PC-3 (cell line): Measurements from ENCODE around the gene RABIF. TPM values are rescaled to one million over a fixed set of nuclear protein-coding genes. Genes with fewer than 3 reads are reported as not detected.

Source experiments
- ATAC-seq: fragments of 200-7000 bp; cut with Tn5 transposase; 2 replicates; pipeline ENCODE4 v1.9.1; 2020; ENCODE audit warnings: mild to moderate bottlenecking, moderate library complexity
- BruUV-seq: library from RNA; stranded (reverse); fragments of 400-500 nt; replicated peaks from 2 replicates; lab custom pipeline; 2021; lab: Mats Ljungman, UMichigan
- CTCF ChIA-PET: fragments of 300-600 bp; sonication (Branson Sonifier 250); formaldehyde crosslinking; loops from one replicate; lab custom pipeline; 2022; ENCODE audit warnings: antibody characterized with exemption; lab: Charles Lee
- POLR2A ChIA-PET: fragments of 300-600 bp; sonication (Branson Sonifier 250); formaldehyde crosslinking; loops from one replicate; lab custom pipeline; 2022; ENCODE audit warnings: antibody characterized with exemption; ENCODE audit not compliant: unreplicated experiment; lab: Charles Lee
- DNase-seq: peaks from one replicate; pipeline ENCODE4 v3.0.0-alpha.2; 2015
- H2AFZ ChIP-seq: fragments of 300-600 bp; sonication (generic); 2 replicates; pipeline ENCODE4 v1.6.0; 2016; ENCODE audit warnings: antibody characterized with exemption, low read length
- H3F3A ChIP-seq: fragments of 300-600 bp; sonication (generic); one replicate; pipeline ENCODE4 v1.6.0; 2017; ENCODE audit warnings: antibody characterized with exemption, low read length, control low read depth, mild to moderate bottlenecking; ENCODE audit not compliant: unreplicated experiment
- H3K27ac ChIP-seq: fragments of 300-600 bp; sonication (generic); 2 replicates; pipeline ENCODE4 v1.5.1; 2016; ENCODE audit warnings: mild to moderate bottlenecking, low read length
- H3K27me3 ChIP-seq: fragments of 300-600 bp; sonication (generic); 2 replicates; pipeline ENCODE4 v1.6.1; 2016; ENCODE audit warnings: low read length, mixed read lengths
- H3K36me3 ChIP-seq: fragments of 300-600 bp; sonication (generic); 2 replicates; pipeline ENCODE4 v1.6.1; 2016; ENCODE audit warnings: low read depth, mixed run types, low read length, mixed read lengths
- H3K4me1 ChIP-seq: fragments of 300-600 bp; sonication (generic); 2 replicates; pipeline ENCODE4 v1.5.1; 2016; ENCODE audit warnings: low read length; ENCODE audit not compliant: insufficient read depth
- H3K4me2 ChIP-seq: fragments of 300-600 bp; sonication (generic); 2 replicates; pipeline ENCODE4 v1.6.0; 2016; ENCODE audit warnings: low read length
- H3K4me3 ChIP-seq: fragments of 300-600 bp; sonication (generic); 2 replicates; pipeline ENCODE4 v1.5.1; 2016; ENCODE audit warnings: mild to moderate bottlenecking, low read length, mixed read lengths
- H3K79me2 ChIP-seq: fragments of 300-600 bp; sonication (generic); 2 replicates; pipeline ENCODE4 v1.6.1; 2017; ENCODE audit warnings: low read length, mixed read lengths
- H3K9ac ChIP-seq: fragments of 300-600 bp; sonication (generic); 2 replicates; pipeline ENCODE4 v1.6.0; 2016; ENCODE audit warnings: mild to moderate bottlenecking, low read length
- H3K9me2 ChIP-seq: fragments of 300-600 bp; sonication (generic); replicated peaks from 2 replicates; pipeline ENCODE4 v1.6.1; 2016; ENCODE audit warnings: mixed run types, low read length, mixed read lengths
- H3K9me3 ChIP-seq: fragments of 300-600 bp; sonication (generic); 2 replicates; pipeline ENCODE4 v1.6.1; 2016; ENCODE audit warnings: low read length, mixed read lengths
- H4K20me1 ChIP-seq: fragments of 300-600 bp; sonication (generic); 2 replicates; pipeline ENCODE4 v1.6.1; 2016; ENCODE audit warnings: low read length, mixed read lengths
- EZH2 ChIP-seq: fragments of 300-600 bp; sonication (generic); IDR thresholded peaks from one replicate; pipeline ENCODE4 v1.6.1; 2017; ENCODE audit warnings: antibody characterized with exemption, mild to moderate bottlenecking, low read length; ENCODE audit not compliant: unreplicated experiment
- EZH2phosphoT487 ChIP-seq: fragments of 300-600 bp; sonication (generic); IDR thresholded peaks from 2 replicates; pipeline ENCODE4 v1.6.1; 2018; ENCODE audit warnings: mild to moderate bottlenecking, antibody characterized with exemption, low read length, borderline replicate concordance
- intact Hi-C: fragments of 100-400 bp; cut with micrococcal nuclease; formaldehyde crosslinking; loops from 2 replicates; pipeline ENCODE4 v1.9.0; 2023
- total RNA-seq: library from RNA; depleted of rRNA; stranded (reverse); fragments of >200 nt; gene quantifications from 2 replicates; pipeline ENCODE4 v1.2.3, GENCODE V29; 2014
- TF ChIP-seq, protein P1 (sequence below): fragments of 300-600 bp; sonication (generic); conservative IDR thresholded peaks from 2 replicates; pipeline ENCODE4 v1.5.1; 2017; ENCODE audit warnings: antibody characterized with exemption, low read depth, mild to moderate bottlenecking, low read length

RABIF gene
- total RNA-seq, 1 experiment from 2014 or later, result 15.5 TPM

DNA sequence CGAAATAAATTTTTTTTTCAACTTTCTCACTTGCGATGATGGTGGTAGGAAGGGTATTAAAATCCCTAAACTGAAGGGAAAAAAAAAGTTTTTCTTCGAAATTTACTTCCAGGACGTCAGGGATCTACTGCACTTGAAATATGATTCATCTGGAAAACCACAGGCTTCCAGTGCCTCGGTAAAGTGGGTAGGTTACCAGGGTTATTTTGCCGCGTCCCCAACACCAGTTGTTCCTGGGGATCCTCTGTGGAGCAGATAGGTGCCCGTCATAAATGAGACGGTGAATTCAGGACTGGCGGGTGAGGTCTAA is 773 bp downstream of the RABIF start:
- CTCF ChIA-PET, result no interaction called here
- BruUV-seq, result no TSS peak

DNA sequence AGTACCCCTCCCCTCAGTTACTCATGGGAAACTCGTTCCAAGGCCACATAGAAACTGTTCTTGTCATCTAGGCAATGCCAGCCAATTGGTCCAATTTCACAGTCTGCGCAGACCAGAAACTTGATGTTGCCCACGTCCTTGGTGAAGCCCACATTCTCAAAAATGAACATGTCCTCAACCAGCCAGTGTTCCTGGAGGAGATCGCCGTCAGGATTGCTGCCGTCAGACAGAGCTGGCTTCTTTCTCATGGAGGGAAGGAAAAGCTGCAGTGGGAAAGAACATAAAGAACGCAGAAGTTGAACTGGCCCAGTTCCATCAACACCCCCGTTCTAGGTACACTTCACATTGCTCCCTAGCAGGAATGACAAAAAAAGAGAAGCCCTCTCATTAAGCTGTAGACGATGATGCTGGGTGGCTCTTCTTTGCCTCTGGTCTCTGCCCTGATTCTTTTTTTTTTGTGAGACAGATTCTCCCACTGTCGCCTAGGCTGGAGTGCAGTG is 7.9 kb downstream of the RABIF start:
- no peak for TF ChIP-seq EZH2
- no peak for TF ChIP-seq EZH2phosphoT487
- TF ChIP-seq, protein P1, sequence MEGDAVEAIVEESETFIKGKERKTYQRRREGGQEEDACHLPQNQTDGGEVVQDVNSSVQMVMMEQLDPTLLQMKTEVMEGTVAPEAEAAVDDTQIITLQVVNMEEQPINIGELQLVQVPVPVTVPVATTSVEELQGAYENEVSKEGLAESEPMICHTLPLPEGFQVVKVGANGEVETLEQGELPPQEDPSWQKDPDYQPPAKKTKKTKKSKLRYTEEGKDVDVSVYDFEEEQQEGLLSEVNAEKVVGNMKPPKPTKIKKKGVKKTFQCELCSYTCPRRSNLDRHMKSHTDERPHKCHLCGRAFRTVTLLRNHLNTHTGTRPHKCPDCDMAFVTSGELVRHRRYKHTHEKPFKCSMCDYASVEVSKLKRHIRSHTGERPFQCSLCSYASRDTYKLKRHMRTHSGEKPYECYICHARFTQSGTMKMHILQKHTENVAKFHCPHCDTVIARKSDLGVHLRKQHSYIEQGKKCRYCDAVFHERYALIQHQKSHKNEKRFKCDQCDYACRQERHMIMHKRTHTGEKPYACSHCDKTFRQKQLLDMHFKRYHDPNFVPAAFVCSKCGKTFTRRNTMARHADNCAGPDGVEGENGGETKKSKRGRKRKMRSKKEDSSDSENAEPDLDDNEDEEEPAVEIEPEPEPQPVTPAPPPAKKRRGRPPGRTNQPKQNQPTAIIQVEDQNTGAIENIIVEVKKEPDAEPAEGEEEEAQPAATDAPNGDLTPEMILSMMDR, result no peak
- H3K4me3 ChIP-seq, result no peak overlapping the region
- H3K79me2 ChIP-seq, result peaks cover 33% of the 10 kb centered on the region
- ChIA-PET CTCF (no interaction called here), POLR2A (interaction anchor here (0.6 kb wide), 1 partner anchor 80 kb away, joined by 3 read pairs; no protein-coding TSS in a partner anchor)
- no peak overlapping the region for H3K4me2 ChIP-seq
- DNase-seq (no peak), ATAC-seq (no peak)
- no peaks in the 10 kb centered on the region for H3K27me3 ChIP-seq
- no peaks in the 10 kb centered on the region for H3K4me1 ChIP-seq
- no TSS peak for BruUV-seq
- H3F3A ChIP-seq, result no peaks in the 10 kb centered on the region
- peaks cover 18% of the 10 kb centered on the region for H3K36me3 ChIP-seq
- no peak overlapping the region for H3K27ac ChIP-seq
- no peak overlapping the region for H3K9ac ChIP-seq
- no peak overlapping the region for H2AFZ ChIP-seq
- no peaks in the 10 kb centered on the region for H3K9me3 ChIP-seq
- intact Hi-C loops, result no loop called here
- 0 out of 2 replicates have a peak, but pooled peaks cover 5% of the 10 kb centered on the region for H4K20me1 ChIP-seq
- no peaks in the 10 kb centered on the region for H3K9me2 ChIP-seq

More for the DNA sequence above, 773 bp downstream of the RABIF start:
- ATAC-seq (no peak), DNase-seq (no peak)
- no peaks in the 10 kb centered on the region for H4K20me1 ChIP-seq
- H3K4me2 ChIP-seq, result peak overlapping the region; percentile 82
- H3K9me3 ChIP-seq, result no peaks in the 10 kb centered on the region
- peak overlapping the region; percentile 92 for H3K4me3 ChIP-seq
- H3K4me1 ChIP-seq, result peaks cover 13% of the 10 kb centered on the region
- H3K9me2 ChIP-seq, result no peaks in the 10 kb centered on the region
- POLR2A ChIA-PET, result no interaction called here
- peaks cover 47% of the 10 kb centered on the region for H3K79me2 ChIP-seq
- peak overlapping the region; percentile 78 for H3K27ac ChIP-seq
- TF ChIP-seq EZH2, result no peak
- TF ChIP-seq, protein P1, result no peak
- no peak for TF ChIP-seq EZH2phosphoT487
- H3K9ac ChIP-seq, result peak overlapping the region; percentile 82
- no peaks in the 10 kb centered on the region for H3F3A ChIP-seq
- no peaks in the 10 kb centered on the region for H3K27me3 ChIP-seq
- intact Hi-C loops, result loop anchor here (1.0 to 2.0 kb wide), 2 partner anchors 27 to 81 kb away; no protein-coding TSS in a partner anchor
- H2AFZ ChIP-seq, result peak overlapping the region; percentile 84
- peaks cover 1% of the 10 kb centered on the region; the same call in 1 of the 2 replicates for H3K36me3 ChIP-seq

- Histone ChIP-seq H3K27me3 (no peaks in the 10 kb centered on the region), H3K9me3 (no peaks in the 10 kb centered on the region), H3F3A (no peaks in the 10 kb centered on the region), H3K9me2 (no peaks in the 10 kb centered on the region), H3K36me3 (peaks cover 18% of the 10 kb centered on the region), H3K9ac (no peak overlapping the region), H3K4me2 (no peak overlapping the region), H3K79me2 (peaks cover 24% of the 10 kb centered on the region), H4K20me1 (0 out of 2 replicates have a peak, but pooled peaks cover 5% of the 10 kb centered on the region), H2AFZ (no peak overlapping the region), H3K4me3 (no peak overlapping the region), H3K4me1 (no peaks in the 10 kb centered on the region), H3K27ac (no peak overlapping the region)
- BruUV-seq, result no TSS peak
- intact Hi-C loops, result no loop called here
- CTCF ChIA-PET, result no interaction called here
- ATAC-seq (no peak), DNase-seq (no peak)
- TF ChIP-seq EZH2 (no peak), EZH2phosphoT487 (no peak)
- TF ChIP-seq, protein P1, result no peak
- POLR2A ChIA-PET, result interaction anchor here (0.7 kb wide), 1 partner anchor 40 kb away, joined by 3 read pairs; no protein-coding TSS in a partner anchor
Measured at GRCh38 chr1:202880062-202880461, 8.9 kb downstream of the RABIF start.
